ENCODE results near the gene CDK5R2.

DNA sequence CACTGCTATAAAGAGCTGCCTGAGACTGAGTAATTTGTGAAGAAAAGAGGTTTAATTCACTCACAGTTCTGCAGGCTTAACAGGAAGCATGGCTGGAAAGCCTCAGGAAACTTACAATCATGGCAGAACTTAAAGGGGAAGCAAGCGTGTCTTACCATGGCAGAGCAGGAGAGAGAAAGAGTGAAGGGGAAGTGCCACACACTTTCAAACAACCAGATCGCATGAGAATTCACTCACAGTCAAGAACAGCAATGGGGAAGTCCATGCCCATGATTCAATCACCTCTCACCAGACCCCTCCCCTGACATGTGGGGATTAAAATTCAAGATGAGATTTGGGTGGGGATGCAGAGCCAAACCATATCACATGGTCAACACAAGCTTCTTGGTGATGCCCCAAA lies 34.7 kb upstream of the CDK5R2 start:
- TF ChIP-seq EZH2 (IDR thresholded peaks at IDR 0.05; ENCODE audit: insufficient read depth, poor library complexity, severe bottlenecking) (no peak), EZH2phosphoT487 (IDR thresholded peaks at IDR 0.05; ENCODE audit: insufficient read depth, low read depth) (no peak)

Measured in GM23248 (cell line).